H9 (cell line): ENCODE data around the gene SZT2. TPM values are rescaled to one million over a fixed set of nuclear protein-coding genes. Genes with fewer than 3 reads are reported as not detected.

ENCODE experiments used
- DNase-seq: peaks from one replicate; pipeline ENCODE4 v3.0.0-alpha.2; 2017
- H2AFZ ChIP-seq: one replicate; pipeline ENCODE4 v1.6.1; 2013; ENCODE audit warnings: mild to moderate bottlenecking, low read length, control low read depth, moderate library complexity
- H2AK5ac ChIP-seq: 2 replicates; pipeline ENCODE4 v1.6.1; 2013; ENCODE audit warnings: low read length, control low read depth, mixed read lengths; ENCODE audit not compliant: insufficient read length
- H2BK120ac ChIP-seq: one replicate; pipeline ENCODE4 v1.6.1; 2013; ENCODE audit warnings: low read depth, mild to moderate bottlenecking, low read length, control low read depth, inconsistent platforms; ENCODE audit not compliant: poor library complexity, severe bottlenecking
- H2BK12ac ChIP-seq: 2 replicates; pipeline ENCODE4 v1.6.1; 2013; ENCODE audit warnings: low read length, control low read depth, mixed read lengths, low read depth; ENCODE audit not compliant: insufficient read length
- H2BK15ac ChIP-seq: 2 replicates; pipeline ENCODE4 v1.6.1; 2013; ENCODE audit warnings: low read depth, low read length, control low read depth
- H2BK20ac ChIP-seq: one replicate; pipeline ENCODE4 v1.6.1; 2013; ENCODE audit warnings: low read depth, mild to moderate bottlenecking, low read length, control low read depth, inconsistent platforms; ENCODE audit not compliant: poor library complexity, severe bottlenecking
- H2BK5ac ChIP-seq: 2 replicates; pipeline ENCODE4 v1.6.1; 2013; ENCODE audit warnings: low read length, control low read depth, mixed read lengths; ENCODE audit not compliant: insufficient read length
- H3K14ac ChIP-seq: 2 replicates; pipeline ENCODE4 v1.6.1; 2013; ENCODE audit warnings: low read length, control low read depth; ENCODE audit not compliant: insufficient read depth
- H3K18ac ChIP-seq: 2 replicates; pipeline ENCODE4 v1.6.1; 2013; ENCODE audit warnings: low read depth, mild to moderate bottlenecking, mixed read lengths, low read length, control low read depth; ENCODE audit not compliant: insufficient read length
- H3K23ac ChIP-seq: 2 replicates; pipeline ENCODE4 v1.6.1; 2013; ENCODE audit warnings: low read length, control low read depth, mixed read lengths, low read depth; ENCODE audit not compliant: insufficient read length
- H3K23me2 ChIP-seq: 2 replicates; pipeline ENCODE4 v1.6.1; 2013; ENCODE audit warnings: low read depth, mild to moderate bottlenecking, mixed read lengths, low read length, control low read depth; ENCODE audit not compliant: insufficient read length, poor library complexity, severe bottlenecking
- H3K27ac ChIP-seq: 2 replicates; pipeline ENCODE4 v1.5.1; 2013; ENCODE audit warnings: low read length, control low read depth, mixed read lengths, low read depth; ENCODE audit not compliant: insufficient read length
- H3K27me3 ChIP-seq: 2 replicates; pipeline ENCODE4 v1.6.1; 2013; ENCODE audit warnings: low read length, control low read depth, inconsistent platforms; ENCODE audit not compliant: insufficient read depth
- H3K4ac ChIP-seq: 2 replicates; pipeline ENCODE4 v1.6.1; 2013; ENCODE audit warnings: low read depth, mild to moderate bottlenecking, control low read depth, inconsistent platforms, low read length, moderate library complexity
- H3K4me1 ChIP-seq: 2 replicates; pipeline ENCODE4 v1.6.1; 2013; ENCODE audit warnings: low read length, control low read depth, inconsistent platforms; ENCODE audit not compliant: insufficient read depth
- H3K4me2 ChIP-seq: 2 replicates; pipeline ENCODE4 v1.6.1; 2013; ENCODE audit warnings: low read length, control low read depth, mixed read lengths; ENCODE audit not compliant: insufficient read length, insufficient read depth
- H3K56ac ChIP-seq: 2 replicates; pipeline ENCODE4 v1.6.1; 2013; ENCODE audit warnings: low read depth, mild to moderate bottlenecking, mixed read lengths, low read length, control low read depth; ENCODE audit not compliant: insufficient read length
- H3K79me1 ChIP-seq: 2 replicates; pipeline ENCODE4 v1.6.1; 2013; ENCODE audit warnings: low read depth, mild to moderate bottlenecking, moderate library complexity, low read length, control low read depth, inconsistent platforms; ENCODE audit not compliant: insufficient read depth, poor library complexity, severe bottlenecking
- H3K79me2 ChIP-seq: 2 replicates; pipeline ENCODE4 v1.6.1; 2013; ENCODE audit warnings: low read length, control low read depth, inconsistent platforms; ENCODE audit not compliant: insufficient read depth
- H3K9ac ChIP-seq: 2 replicates; pipeline ENCODE4 v1.6.1; 2013; ENCODE audit warnings: low read length, control low read depth, mixed read lengths; ENCODE audit not compliant: insufficient read length; ENCODE audit errors: extremely low read depth
- H3K9me3 ChIP-seq: one replicate; pipeline ENCODE4 v1.6.1; 2013; ENCODE audit warnings: low read depth, low read length, inconsistent platforms; ENCODE audit not compliant: control insufficient read depth
- H3T11ph ChIP-seq: one replicate; pipeline ENCODE4 v1.6.1; 2013; ENCODE audit warnings: mild to moderate bottlenecking, low read length, control low read depth, inconsistent platforms
- H4K20me1 ChIP-seq: one replicate; pipeline ENCODE4 v1.6.1; 2013; ENCODE audit not compliant: control insufficient read depth, insufficient read length, insufficient read depth
- H4K5ac ChIP-seq: 2 replicates; pipeline ENCODE4 v1.6.1; 2013; ENCODE audit warnings: low read depth, mild to moderate bottlenecking, mixed read lengths, low read length, control low read depth; ENCODE audit not compliant: insufficient read length
- H4K8ac ChIP-seq: replicated peaks from 2 replicates; pipeline ENCODE4 v1.6.1; 2013; ENCODE audit warnings: low read length, control low read depth, mixed read lengths, low read depth; ENCODE audit not compliant: insufficient read length
- H4K91ac ChIP-seq: 2 replicates; pipeline ENCODE4 v1.6.1; 2013; ENCODE audit warnings: low read depth, mild to moderate bottlenecking, moderate library complexity, mixed read lengths, low read length, control low read depth; ENCODE audit not compliant: insufficient read length
- H3K27ac Mint-ChIP-seq, 3 experiments: 2 replicates in 2 of 3; 3 replicates in 1 of 3; pipeline ENCODE4 v1.8.0; 2020 to 2021; ENCODE audit warnings: mixed read lengths in 3 of 3, mild to moderate bottlenecking in 1 of 3, moderate library complexity in 1 of 3
- H3K27me3 Mint-ChIP-seq: 2 replicates; pipeline ENCODE4 v1.8.0; 2021; ENCODE audit warnings: low read depth, mild to moderate bottlenecking, moderate library complexity, mixed read lengths
- H3K36me3 Mint-ChIP-seq, 3 experiments: 2 replicates in 2 of 3; 3 replicates in 1 of 3; pipeline ENCODE4 v1.8.0; 2020 to 2021; ENCODE audit warnings: low read depth in 3 of 3, mixed read lengths in 3 of 3; ENCODE audit not compliant: insufficient read depth in 1 of 3
- H3K4me1 Mint-ChIP-seq, 2 experiments: 2 replicates each; pipeline ENCODE4 v1.8.0; 2020; ENCODE audit warnings: mixed read lengths in 2 of 2
- H3K4me3 Mint-ChIP-seq, 2 experiments: 2 replicates in 1 of 2; 3 replicates in 1 of 2; pipeline ENCODE4 v1.8.0; 2020 to 2021; ENCODE audit warnings: mild to moderate bottlenecking in 2 of 2, mixed read lengths in 2 of 2, moderate library complexity in 1 of 2
- H3K9me3 Mint-ChIP-seq, 2 experiments: 2 replicates in 1 of 2; 3 replicates in 1 of 2; pipeline ENCODE4 v1.8.0; 2020; ENCODE audit warnings: mild to moderate bottlenecking in 2 of 2, mixed read lengths in 2 of 2, moderate library complexity in 1 of 2
- CTCF ChIP-seq: fragments of 200-600 bp; sonication (generic); conservative IDR thresholded peaks from 3 replicates; pipeline ENCODE4 v1.8.0; 2021; ENCODE audit warnings: antibody characterized with exemption, mild to moderate bottlenecking
- WGBS: extraction: QIAGEN DNeasy Blood & Tissue Kit; methylation state at CpG from one replicate; pipeline ENCODE4 v1.1.7; 2013; ENCODE audit warnings: missing lambda C conversion rate, low lambda C conversion rate, mixed read lengths; ENCODE audit not compliant: insufficient read length; ENCODE audit errors: extremely low coverage; 5-methylcytosine and 5-hydroxymethylcytosine counted together
- total RNA-seq: library from RNA; stranded (reverse); gene quantifications from 2 replicates; pipeline ENCODE4 v1.2.1, GENCODE V29; 2021

Gene SZT2
- total RNA-seq, 1 experiment from 2014 or later = 16.8 TPM

GRCh38 chr1:43452789-43453441 is 63.2 kb downstream of the SZT2 start:
- Histone ChIP-seq H3K9me3 (no peaks in the 10 kb centered on the region), H3K23ac (no peak overlapping the region), H3T11ph (no peak overlapping the region), H2BK20ac (no peak overlapping the region), H2BK5ac (no peak overlapping the region), H3K56ac (no peak overlapping the region), H3K18ac (no peak overlapping the region), H2BK120ac (no peak overlapping the region), H3K9ac (no peak overlapping the region), H3K79me1 (no peaks in the 10 kb centered on the region), H3K23me2 (peaks cover 3% of the 10 kb centered on the region), H3K79me2 (no peaks in the 10 kb centered on the region), H4K8ac (no peak overlapping the region), H2BK15ac (no peak overlapping the region), H2AK5ac (no peak overlapping the region), H4K20me1 (peaks cover 2% of the 10 kb centered on the region), H4K5ac (no peak overlapping the region), H4K91ac (no peak overlapping the region), H3K27ac (no peak overlapping the region), H3K27me3 (no peaks in the 10 kb centered on the region), H2BK12ac (no peak overlapping the region), H2AFZ (no peak overlapping the region), H3K14ac (no peak overlapping the region), H3K4me1 (no peaks in the 10 kb centered on the region; the same call in 1 of the 2 replicates), H3K4ac (no peak overlapping the region), H3K4me2 (peak overlapping the region; percentile 40)
- no peaks in the 10 kb centered on the region; a peak in 1 of 5 replicates for H3K9me3 Mint-ChIP-seq
- peaks cover 10% of the 10 kb centered on the region for H3K27me3 Mint-ChIP-seq
- peaks cover 21 to 23% of the 10 kb centered on the region in 2 experiments for H3K4me1 Mint-ChIP-seq
- no CpG with 5 or more reads among the region's 10 CpGs for WGBS
- no peak for TF ChIP-seq CTCF
- no peak overlapping the region; a peak in 2 of 7 replicates for H3K27ac Mint-ChIP-seq
- H3K36me3 Mint-ChIP-seq = peaks cover 21 to 47% (median 40%) of the 10 kb centered on the region in 3 experiments
- peak; percentile 75 for DNase-seq
- peak overlapping the region; percentile 80 for H3K4me3 Mint-ChIP-seq
